ENCODE measurements around the gene ELANE.
"Not testable (repeated sequence)": the region's sequence is repeated elsewhere in the genome, so short reads cannot be mapped to it uniquely, and the experiment has no call there.

ELANE gene

DNA sequence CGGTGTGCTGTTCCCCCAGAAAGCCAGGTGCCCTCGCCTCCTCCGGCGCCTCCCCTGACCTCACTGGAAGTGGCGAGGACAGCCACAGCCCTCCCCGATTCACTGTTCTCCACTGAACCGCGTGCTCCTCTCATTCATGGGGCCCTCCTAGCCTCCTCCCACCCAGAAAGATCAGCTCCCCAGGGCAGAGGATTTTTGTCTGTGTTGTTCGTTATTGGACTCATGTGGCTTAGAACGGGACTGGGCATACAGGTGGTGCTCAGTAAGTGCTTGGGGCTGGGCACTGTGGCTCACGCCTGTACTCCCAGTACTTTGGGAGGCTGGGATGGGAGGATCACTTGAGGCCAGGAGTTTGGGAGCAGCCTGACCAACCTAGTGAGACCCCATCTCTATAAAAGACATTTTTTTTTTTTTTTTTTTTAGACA, 7.5 kb upstream of the ELANE start:
- no peak overlapping the region for H3K27ac ChIP-seq
- no peak overlapping the region for H3K9ac ChIP-seq
- H3K4me2 ChIP-seq, result no peak overlapping the region
- peaks cover 70 to 89% (median 80%) of the 10 kb centered on the region in 11 experiments for H3K27me3 ChIP-seq
- no peaks in the 10 kb centered on the region for H3K36me3 ChIP-seq
- H4K20me1 ChIP-seq, result peaks cover 0 to 33% (median 5%) of the 10 kb centered on the region in 11 experiments; a peak in 9 of 22 replicates
- no peak for TF ChIP-seq Cebpa-rat (IDR thresholded peaks at IDR 0.05)
- H3K4me1 ChIP-seq, result peaks cover 10 to 33% (median 22%) of the 10 kb centered on the region in 10 experiments
- H3K4me3 ChIP-seq, result no peak overlapping the region
- no peaks in the 10 kb centered on the region for H3K9me3 ChIP-seq (replicated peaks in 1 of 11)

- H3K4me3 ChIP-seq, result no peak overlapping the region
- H3K27ac ChIP-seq, result no peak overlapping the region
- peaks cover 6 to 22% (median 9%) of the 10 kb centered on the region in 10 experiments; a peak in 18 of 20 replicates for H3K4me1 ChIP-seq
- TF ChIP-seq Cebpa-rat (IDR thresholded peaks at IDR 0.05), result no peak
- H3K9me3 ChIP-seq (replicated peaks in 1 of 11), result no peaks in the 10 kb centered on the region
- peaks cover 77 to 100% (median 93%) of the 10 kb centered on the region in 11 experiments for H3K27me3 ChIP-seq
- peaks cover 0 to 33% (median 5%) of the 10 kb centered on the region in 11 experiments; a peak in 9 of 22 replicates for H4K20me1 ChIP-seq
- H3K4me2 ChIP-seq, result no peak overlapping the region
- H3K36me3 ChIP-seq, result no peaks in the 10 kb centered on the region
- H3K9ac ChIP-seq, result no peak overlapping the region
Measured at GRCh38 chr19:845707-846521, 6.2 kb upstream of the ELANE start.

- H3K4me2 ChIP-seq, result peak overlapping the region in 1 of 11 experiments; percentile 15; a peak in 2 of 22 replicates
- H3K27ac ChIP-seq, result no peak overlapping the region
- peaks cover 5 to 22% (median 9%) of the 10 kb centered on the region in 10 experiments; a peak in 15 of 20 replicates for H3K4me1 ChIP-seq
- no peaks in the 10 kb centered on the region for H3K9me3 ChIP-seq (replicated peaks in 1 of 11)
- no peaks in the 10 kb centered on the region for H3K36me3 ChIP-seq
- TF ChIP-seq Cebpa-rat (IDR thresholded peaks at IDR 0.05), result no peak
- H3K9ac ChIP-seq, result no peak overlapping the region
- peaks cover 0 to 28% (median 0%) of the 10 kb centered on the region in 11 experiments; a peak in 8 of 22 replicates for H4K20me1 ChIP-seq
- H3K4me3 ChIP-seq, result no peak overlapping the region
- H3K27me3 ChIP-seq, result peaks cover 72 to 94% (median 91%) of the 10 kb centered on the region in 11 experiments
Measured at GRCh38 chr19:848386-848921, 3.6 kb upstream of the ELANE start.

- H3K9me3 ChIP-seq (replicated peaks in 1 of 11); H3K4me3 ChIP-seq; H3K27ac ChIP-seq; H3K36me3 ChIP-seq; H3K4me2 ChIP-seq; H3K9ac ChIP-seq: not testable (repeated sequence)
- Histone ChIP-seq H3K27me3 (peaks cover 66 to 90% (median 85%) of the 10 kb centered on the region in 11 experiments), H3K4me1 (peaks cover 5 to 22% (median 9%) of the 10 kb centered on the region in 10 experiments; a peak in 15 of 20 replicates), H4K20me1 (peaks cover 0 to 23% (median 0%) of the 10 kb centered on the region in 11 experiments; a peak in 8 of 22 replicates)
Measured at GRCh38 chr19:849195-849594, 2.9 kb upstream of the ELANE start.

DNA sequence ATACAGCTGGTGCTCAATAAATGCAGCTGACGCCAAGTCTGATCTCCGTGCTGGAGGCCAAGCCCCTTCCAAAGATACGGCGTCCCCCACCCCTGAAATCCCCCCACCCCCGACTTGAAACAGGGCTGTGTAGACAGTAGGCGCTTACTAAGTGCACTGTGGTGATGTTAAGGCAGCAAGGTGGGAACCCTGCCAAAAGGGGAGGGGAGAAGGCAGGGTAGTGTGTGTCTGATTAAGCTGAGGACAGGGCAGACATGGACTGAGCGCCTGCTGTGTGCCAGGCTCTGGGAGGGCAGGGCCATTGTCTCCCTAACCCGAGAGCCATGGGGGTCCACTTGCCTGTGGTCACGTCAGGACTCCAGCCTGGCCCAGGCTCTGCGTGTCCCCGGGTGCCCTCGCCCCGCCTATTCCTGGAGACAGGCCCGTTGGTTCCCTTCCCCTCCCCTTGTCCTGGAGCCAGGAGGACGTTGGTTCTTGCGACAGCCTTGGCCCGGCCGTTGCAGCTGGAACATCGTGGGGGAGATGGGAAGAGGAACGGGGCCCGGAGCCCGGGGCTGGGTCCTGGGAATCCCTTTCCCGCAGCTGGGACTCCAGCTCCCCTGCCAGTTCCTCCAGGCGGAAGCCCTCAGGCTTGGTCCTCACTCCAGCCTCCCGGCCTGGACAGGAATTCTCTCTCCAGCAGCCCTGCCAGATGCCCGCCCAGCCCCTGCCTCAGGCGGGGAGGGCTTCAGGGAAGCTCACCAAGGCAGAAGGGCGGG, 1.7 kb upstream of the ELANE start:
- no peak for TF ChIP-seq Cebpa-rat (IDR thresholded peaks at IDR 0.05)
- peaks cover 5 to 21% (median 9%) of the 10 kb centered on the region in 10 experiments; a peak in 14 of 20 replicates for H3K4me1 ChIP-seq
- no peaks in the 10 kb centered on the region for H3K36me3 ChIP-seq
- H3K27ac ChIP-seq, result peak overlapping the region in 1 of 11 experiments; percentile 25; a peak in 1 of 22 replicates
- H3K9me3 ChIP-seq (replicated peaks in 1 of 11), result no peaks in the 10 kb centered on the region
- peak overlapping the region in 2 of 11 experiments; percentile 11 to 29; a peak in 1 of 22 replicates for H3K9ac ChIP-seq
- H3K4me3 ChIP-seq, result no peak overlapping the region
- peak overlapping the region in 5 of 11 experiments; percentile 22 to 70 (median 62); a peak in 8 of 22 replicates for H3K4me2 ChIP-seq
- H4K20me1 ChIP-seq, result peaks cover 0 to 13% (median 0%) of the 10 kb centered on the region in 11 experiments; a peak in 7 of 22 replicates
- H3K27me3 ChIP-seq, result peaks cover 54 to 80% (median 73%) of the 10 kb centered on the region in 11 experiments

GRCh38 chr19:850979-851335, 1.1 kb upstream of the ELANE start:
- H3K9ac ChIP-seq, result peak overlapping the region in 2 of 11 experiments; percentile 11 to 29; a peak in 1 of 22 replicates
- H3K4me3 ChIP-seq, result no peak overlapping the region
- H3K4me1 ChIP-seq, result peaks cover 5 to 21% (median 9%) of the 10 kb centered on the region in 10 experiments; a peak in 14 of 20 replicates
- H3K27me3 ChIP-seq, result peaks cover 49 to 74% (median 67%) of the 10 kb centered on the region in 11 experiments
- peaks cover 0 to 11% (median 0%) of the 10 kb centered on the region in 11 experiments; a peak in 7 of 22 replicates for H4K20me1 ChIP-seq
- H3K27ac ChIP-seq, result peak overlapping the region in 1 of 11 experiments; percentile 25; a peak in 1 of 22 replicates
- TF ChIP-seq Cebpa-rat (IDR thresholded peaks at IDR 0.05), result no peak
- no peaks in the 10 kb centered on the region for H3K36me3 ChIP-seq
- peak overlapping the region in 5 of 11 experiments; percentile 22 to 70 (median 62); a peak in 7 of 22 replicates for H3K4me2 ChIP-seq
- H3K9me3 ChIP-seq (replicated peaks in 1 of 11), result no peaks in the 10 kb centered on the region

GRCh38 chr19:853014-853585, 997 bp downstream of the ELANE start:
- no peaks in the 10 kb centered on the region for H3K9me3 ChIP-seq (replicated peaks in 1 of 11)
- H3K4me3 ChIP-seq, result no peak overlapping the region
- no peak for TF ChIP-seq Cebpa-rat (IDR thresholded peaks at IDR 0.05)
- H3K4me1 ChIP-seq, result peaks cover 0 to 22% (median 5%) of the 10 kb centered on the region in 10 experiments; a peak in 13 of 20 replicates
- H4K20me1 ChIP-seq, result no peaks in the 10 kb centered on the region; a peak in 5 of 22 replicates
- peaks cover 27 to 63% (median 56%) of the 10 kb centered on the region in 11 experiments for H3K27me3 ChIP-seq
- H3K36me3 ChIP-seq, result no peaks in the 10 kb centered on the region
- no peak overlapping the region for H3K9ac ChIP-seq
- H3K27ac ChIP-seq, result no peak overlapping the region
- no peak overlapping the region for H3K4me2 ChIP-seq

DNA sequence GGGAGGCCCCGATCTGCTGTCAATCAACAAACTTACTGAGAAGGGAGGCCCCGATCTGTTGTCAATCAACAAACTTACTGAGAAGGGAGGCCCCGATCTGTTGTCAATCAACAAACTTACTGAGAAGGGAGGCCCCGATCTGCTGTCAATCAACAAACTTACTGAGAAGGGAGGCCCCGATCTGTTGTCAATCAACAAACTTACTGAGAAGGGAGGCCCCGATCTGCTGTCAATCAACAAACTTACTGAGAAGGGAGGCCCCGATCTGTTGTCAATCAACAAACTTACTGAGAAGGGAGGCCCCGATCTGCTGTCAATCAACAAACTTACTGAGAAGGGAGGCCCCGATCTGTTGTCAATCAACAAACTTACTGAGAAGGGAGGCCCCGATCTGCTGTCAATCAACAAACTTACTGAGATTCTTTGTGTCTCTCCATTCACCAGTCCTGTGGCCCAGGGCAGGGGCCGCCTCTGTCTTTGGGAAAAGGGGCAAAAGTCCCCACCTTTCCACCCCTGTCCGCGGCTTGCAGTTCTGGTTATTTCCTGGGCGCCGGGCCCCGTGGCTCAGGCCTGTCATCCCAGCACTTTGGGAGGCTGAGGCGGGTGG, 1.6 kb downstream of the ELANE start:
- H3K9ac ChIP-seq; H3K4me3 ChIP-seq; H3K36me3 ChIP-seq; H4K20me1 ChIP-seq; H3K9me3 ChIP-seq (replicated peaks in 1 of 11); H3K27ac ChIP-seq; H3K4me2 ChIP-seq: not testable (repeated sequence)
- H3K4me1 ChIP-seq, result peaks cover 0 to 21% (median 5%) of the 10 kb centered on the region in 10 experiments; a peak in 15 of 20 replicates
- peaks cover 23 to 63% (median 56%) of the 10 kb centered on the region in 11 experiments for H3K27me3 ChIP-seq
